Caki2 (cell line): Measurements from ENCODE around the gene USH2A. TPM values are rescaled to one million over a fixed set of nuclear protein-coding genes. Genes with fewer than 3 reads are reported as not detected.
A peak's percentile ranks its signal among the peaks of the same experiment; 100 is the strongest.
"Not testable (repeated sequence)": the region's sequence is repeated elsewhere in the genome, so short reads cannot be mapped to it uniquely, and the experiment has no call there.

Experiments used
- DNase-seq: peaks from one replicate; pipeline ENCODE4 v3.0.0-alpha.2; 2015; ENCODE audit warnings: low read depth
- in situ Hi-C: cut with HindIII; loops from 2 replicates; pipeline ENCODE4 v1.10.0; 2016; ENCODE audit warnings: low sequenced_read_pairs, low pct_unique_long_range_greater_than_20kb, mixed read lengths
- total RNA-seq: library from RNA; depleted of rRNA; stranded (reverse); fragments of >200 nt; shearing (Covaris generic); gene quantifications from 2 replicates; pipeline ENCODE4 v1.2.3, GENCODE V29; 2014; ENCODE audit warnings: low replicate concordance

Gene USH2A
- total RNA-seq, 1 experiment from 2014 or later: not detected

- in situ Hi-C loops: no loop called here
- no peak for DNase-seq
These were observed 2.5 kb downstream of the USH2A start for GRCh38 chr1:216420746-216421145.

GRCh38 chr1:216420263-216420662 is 3.0 kb downstream of the USH2A start:
- no peak for DNase-seq
- in situ Hi-C loops: no loop called here

- no peak for DNase-seq
These were observed 6.8 kb downstream of the USH2A start for GRCh38 chr1:216416488-216416887.

DNA sequence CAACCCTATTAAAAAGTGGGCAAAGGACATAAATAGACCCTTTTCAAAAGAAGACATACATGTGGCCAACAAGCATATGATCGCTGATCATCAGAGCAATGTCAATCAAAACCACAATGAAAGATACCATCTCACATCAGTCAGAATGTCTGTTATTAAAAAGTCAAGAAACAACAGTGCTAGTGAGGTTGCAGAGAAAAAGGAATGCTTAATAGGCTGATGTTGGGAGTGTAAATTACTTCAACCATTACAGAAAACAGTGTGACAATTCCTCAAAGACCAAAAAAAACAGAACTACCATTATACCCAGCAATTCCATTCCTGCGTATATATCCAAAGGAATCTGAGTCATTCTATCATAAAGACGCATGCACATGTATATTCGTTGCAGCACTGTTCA is 13.2 kb downstream of the USH2A start:
- DNase-seq: no peak
- in situ Hi-C loops: no loop called here

More at GRCh38 chr1:216416488-216416887, 6.8 kb downstream of the USH2A start:
- in situ Hi-C loops: no loop called here

- DNase-seq: no peak
- in situ Hi-C loops: no loop called here
These were observed 32.3 kb downstream of the USH2A start for GRCh38 chr1:216390956-216391355.

DNA sequence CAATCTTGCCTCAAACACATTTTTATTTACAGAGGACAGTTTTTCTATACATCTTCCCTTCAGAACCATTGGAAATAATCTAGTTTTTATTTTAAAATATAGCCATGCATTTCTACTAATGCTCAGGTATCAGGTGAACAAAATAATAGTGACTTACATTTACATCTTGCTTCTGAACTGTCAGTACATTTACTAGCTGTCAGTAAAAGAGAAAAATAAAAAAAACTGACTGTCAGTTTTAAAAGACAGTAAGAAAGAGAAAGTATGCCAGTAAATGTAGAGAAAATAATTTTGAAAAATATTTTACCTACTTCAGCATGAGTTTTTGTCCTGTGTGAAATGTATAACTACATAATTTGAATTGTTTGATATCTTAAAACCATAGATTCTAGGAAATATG is 33.5 kb downstream of the USH2A start:
- DNase-seq: no peak
- in situ Hi-C loops: no loop called here

DNA sequence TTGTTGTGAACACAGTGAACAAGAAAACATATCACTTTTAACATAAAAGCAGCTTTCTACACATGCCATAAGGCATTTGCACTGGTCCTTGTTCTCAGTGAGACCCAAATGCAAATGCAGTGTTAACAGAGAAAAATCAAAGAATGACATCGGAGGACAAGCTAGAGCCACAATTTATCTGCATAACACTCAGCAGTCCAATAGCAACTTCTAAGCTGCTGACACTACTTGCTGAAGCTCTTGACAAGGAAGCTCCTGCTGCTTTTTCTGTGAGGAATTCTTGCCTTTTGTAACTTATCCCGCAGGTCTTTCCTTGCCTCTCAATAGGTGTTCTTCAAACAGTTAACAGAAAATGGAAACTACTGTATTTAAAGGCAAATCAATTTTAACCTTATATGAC is 34.7 kb downstream of the USH2A start:
- in situ Hi-C loops: no loop called here
- no peak for DNase-seq

DNA sequence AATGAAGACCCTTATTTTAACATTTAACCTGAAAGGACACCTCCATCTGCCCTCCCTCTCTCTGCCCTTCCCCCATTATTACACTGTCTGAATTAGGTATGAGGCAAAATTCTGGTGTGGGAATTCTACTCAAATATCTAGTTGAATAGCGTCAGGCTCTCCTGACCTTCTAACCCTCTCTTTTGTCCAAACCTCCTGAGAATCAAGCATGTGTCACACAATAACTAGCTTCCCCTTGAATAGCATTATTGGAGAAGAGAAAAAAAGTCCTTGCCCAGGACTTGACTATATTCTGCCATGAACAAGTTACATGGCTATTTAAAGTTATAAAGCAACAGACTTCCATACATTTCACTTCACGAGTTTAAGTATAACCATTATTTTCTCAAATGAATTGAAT is 35.5 kb downstream of the USH2A start:
- no peak for DNase-seq
- in situ Hi-C loops: no loop called here

DNA sequence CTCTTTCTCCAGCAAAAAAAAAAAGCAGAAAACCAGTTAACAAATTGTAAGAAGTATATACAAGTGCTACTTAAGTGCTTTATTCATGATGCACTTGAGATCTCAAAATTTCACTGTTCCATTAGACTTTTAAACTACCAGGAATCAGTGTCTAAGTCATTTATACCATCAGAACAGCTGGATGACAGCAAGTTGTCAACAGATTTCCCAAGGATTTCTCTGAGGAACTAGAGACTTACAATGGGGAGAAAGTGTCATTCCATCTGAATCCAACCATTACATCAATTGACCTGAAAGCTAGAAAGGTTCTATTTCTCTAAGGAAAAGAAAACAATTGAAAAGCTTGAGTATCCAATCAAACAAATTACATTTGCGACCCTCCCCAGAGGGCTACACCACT is 43.8 kb downstream of the USH2A start:
- no peak for DNase-seq
- in situ Hi-C loops: no loop called here

DNA sequence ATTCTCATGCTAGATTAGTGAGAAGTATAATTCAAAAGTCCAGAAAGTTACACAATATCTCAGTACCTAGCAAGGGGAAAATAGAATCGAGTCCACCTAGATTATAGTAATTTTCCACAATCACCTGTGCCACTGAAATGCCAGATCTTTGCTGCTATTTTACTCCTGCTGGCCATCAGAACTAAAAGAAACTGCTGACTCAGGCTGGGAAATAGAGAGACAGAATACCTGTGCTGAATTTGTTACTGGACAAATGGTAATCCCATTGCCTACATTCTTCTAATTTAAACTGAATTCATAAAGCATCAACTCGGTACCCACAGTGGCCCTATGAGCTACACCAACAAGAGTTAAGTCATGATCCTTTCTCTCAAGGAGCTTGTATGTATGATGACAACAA is 55.0 kb downstream of the USH2A start:
- no peak for DNase-seq
- in situ Hi-C loops: no loop called here

DNA sequence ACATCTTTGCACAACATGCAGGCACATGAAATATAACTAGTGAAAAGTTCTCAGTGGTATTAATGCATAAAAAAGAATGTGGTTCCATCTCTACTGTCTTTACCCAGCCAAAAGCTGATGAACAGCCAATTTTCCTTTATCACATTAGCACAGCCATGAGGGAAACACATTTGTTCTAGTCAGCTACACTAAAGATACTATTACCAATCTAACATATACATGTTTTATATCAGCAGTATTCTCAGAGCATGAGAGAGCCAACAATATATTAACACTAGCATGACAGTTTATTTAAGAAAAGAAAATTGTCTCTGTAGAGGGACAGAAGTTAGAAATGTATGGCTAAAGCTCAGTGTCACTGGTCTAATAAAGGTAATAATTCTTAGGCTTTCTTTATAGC is 56.3 kb downstream of the USH2A start:
- no peak for DNase-seq
- in situ Hi-C loops: no loop called here

GRCh38 chr1:216356945-216357344 is 66.3 kb downstream of the USH2A start:
- DNase-seq: no peak
- in situ Hi-C loops: no loop called here

GRCh38 chr1:216350186-216350585 is 73.1 kb downstream of the USH2A start:
- in situ Hi-C loops: no loop called here
- DNase-seq: no peak

DNA sequence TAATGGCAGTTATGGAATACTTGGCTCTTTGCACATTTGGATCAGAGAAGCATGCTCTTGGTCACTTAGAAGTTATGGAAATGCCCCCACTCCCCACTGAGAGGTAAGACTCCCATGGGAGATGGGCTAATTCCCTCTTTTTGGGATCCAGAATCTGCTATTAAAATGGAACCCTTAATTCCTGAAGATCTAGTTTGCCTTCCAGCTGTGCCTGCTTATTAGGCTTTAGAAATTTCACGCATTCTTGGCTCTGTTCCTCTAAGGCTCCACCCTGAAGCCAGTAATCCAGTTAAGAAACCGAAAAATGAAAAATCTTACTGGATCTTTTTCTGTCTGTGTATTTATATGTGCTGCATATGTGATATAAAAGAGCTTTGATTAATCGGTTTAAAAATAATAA is 76.7 kb downstream of the USH2A start:
- DNase-seq: no peak
- in situ Hi-C loops: no loop called here

GRCh38 chr1:216340542-216340941 is 82.7 kb downstream of the USH2A start:
- DNase-seq, in situ Hi-C loops: not testable (repeated sequence)

- in situ Hi-C loops: no loop called here
- DNase-seq: no peak
These were observed 90.8 kb downstream of the USH2A start for GRCh38 chr1:216332462-216332861.

- in situ Hi-C loops: no loop called here
- DNase-seq: no peak
These were observed 91.2 kb downstream of the USH2A start for GRCh38 chr1:216332003-216332402.

GRCh38 chr1:216331211-216331610 is 92.0 kb downstream of the USH2A start:
- no peak for DNase-seq
- in situ Hi-C loops: no loop called here

DNA sequence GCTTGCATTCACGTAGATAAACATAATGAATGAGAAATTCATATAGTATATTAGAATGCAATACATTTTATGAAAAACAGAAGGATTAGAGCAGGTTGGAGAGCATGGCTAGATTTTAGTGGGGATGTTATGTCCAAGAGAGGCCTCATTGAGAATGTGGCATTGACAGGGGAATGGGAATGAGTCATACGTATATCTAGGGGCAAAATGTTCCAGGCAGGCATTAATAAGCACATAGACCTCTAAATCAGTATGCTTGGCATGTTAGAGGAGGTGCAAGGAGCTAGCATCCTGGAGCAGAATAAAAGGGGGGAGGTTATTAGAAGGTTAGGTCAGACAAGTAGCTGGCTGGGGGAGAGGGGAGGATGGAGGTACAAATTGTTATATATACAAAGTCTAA is 93.0 kb downstream of the USH2A start:
- no peak for DNase-seq
- in situ Hi-C loops: no loop called here

DNA sequence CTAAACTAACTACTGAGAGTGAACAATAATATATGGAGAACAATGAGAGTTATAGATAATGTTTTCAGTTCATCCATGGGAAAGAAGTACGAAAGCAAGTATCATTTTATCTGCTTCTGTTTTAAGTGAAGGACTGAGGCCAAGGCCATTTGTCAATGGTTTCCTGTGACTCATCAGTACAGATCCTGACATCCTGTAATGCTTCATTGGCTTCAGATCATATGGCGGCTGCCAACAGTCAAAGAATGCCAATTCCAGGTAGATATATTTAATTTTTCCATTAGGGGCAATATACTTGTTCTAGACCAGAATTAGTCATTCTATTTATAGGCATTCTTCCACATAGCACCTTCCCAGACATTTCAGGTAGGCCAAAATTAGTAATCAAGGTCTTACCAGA is 97.3 kb downstream of the USH2A start:
- DNase-seq: peak; percentile 12

DNA sequence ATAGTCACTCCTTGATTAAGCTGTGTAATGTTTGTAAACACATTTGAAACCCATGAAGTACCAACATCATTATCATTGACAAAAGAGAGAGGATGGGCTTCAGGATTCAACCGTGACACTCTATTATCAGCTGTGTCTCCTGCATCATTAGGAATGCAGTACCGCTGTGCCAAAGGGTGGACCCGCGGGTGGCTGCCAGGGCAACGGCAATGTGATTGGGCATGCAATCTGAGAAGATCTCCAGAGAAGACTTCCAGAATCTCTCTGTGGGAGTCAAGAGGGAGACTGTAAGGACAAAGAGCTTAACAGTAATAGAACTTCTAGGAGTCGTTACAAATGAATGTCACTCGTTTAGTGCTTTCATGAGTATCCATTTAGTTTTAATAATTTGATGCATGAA is 97.9 kb downstream of the USH2A start:
- in situ Hi-C loops: no loop called here
- DNase-seq: no peak

More for the DNA sequence above, 97.3 kb downstream of the USH2A start:
- in situ Hi-C loops: no loop called here
